HG03064 (cell line): ENCODE measurements around the gene NCKAP5.

Experiments used
- ATAC-seq: cut with Tn5 transposase; IDR thresholded peaks from one replicate; pipeline ENCODE4 v1.9.1; 2021; ENCODE audit warnings: low read depth; ENCODE audit not compliant: unreplicated experiment

NCKAP5 gene

DNA sequence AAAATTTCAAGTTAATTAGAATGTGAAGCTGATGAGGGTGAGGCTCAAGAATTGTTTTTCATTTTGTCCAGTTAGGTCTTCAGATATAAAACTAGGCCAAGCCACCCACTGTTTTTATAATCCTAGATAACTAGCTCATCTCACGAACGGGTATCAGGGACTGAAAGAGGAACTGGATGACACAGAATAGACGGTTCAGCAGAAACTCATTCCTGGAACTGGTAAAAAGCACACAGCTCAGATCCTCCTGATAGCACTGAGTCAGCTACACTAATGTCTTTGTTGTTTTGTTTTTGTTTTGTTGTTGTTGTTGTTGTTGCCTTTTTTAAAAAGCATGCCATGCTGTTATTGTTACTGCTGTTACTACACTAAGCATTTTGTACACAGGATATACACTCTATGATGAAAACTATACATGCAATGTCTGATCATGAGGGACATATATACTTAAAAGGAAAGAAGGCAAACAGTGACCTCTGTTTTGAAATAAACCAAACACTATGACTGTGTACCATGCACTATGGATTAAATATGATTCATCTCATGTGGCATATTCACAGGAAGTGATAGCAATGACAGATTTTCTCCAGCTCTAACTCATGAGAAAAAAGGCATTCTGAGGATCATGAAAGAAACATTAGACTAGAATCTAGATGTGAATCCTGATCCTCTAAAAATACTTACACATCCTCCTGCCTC lies 437.6 kb downstream of the NCKAP5 start:
- ATAC-seq: no peak

DNA sequence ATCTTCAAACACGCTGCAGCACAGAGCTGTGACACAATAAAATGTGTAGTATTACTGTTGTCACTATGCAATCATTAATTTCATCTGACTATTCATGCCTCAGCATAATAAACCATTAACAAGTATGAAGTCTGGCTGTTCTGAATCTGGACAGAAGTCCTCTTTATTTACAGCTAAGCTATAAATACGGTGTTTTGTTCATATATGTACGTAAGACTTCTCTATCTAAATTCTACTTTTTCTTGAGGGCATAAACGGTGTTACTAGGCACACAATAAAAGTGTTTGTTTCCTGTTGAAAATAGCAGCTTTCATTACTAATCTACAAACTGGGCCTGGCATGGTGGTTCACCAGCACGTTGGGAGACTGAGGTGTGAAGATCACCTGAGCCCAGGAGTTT lies 443.8 kb downstream of the NCKAP5 start:
- ATAC-seq: no peak

DNA sequence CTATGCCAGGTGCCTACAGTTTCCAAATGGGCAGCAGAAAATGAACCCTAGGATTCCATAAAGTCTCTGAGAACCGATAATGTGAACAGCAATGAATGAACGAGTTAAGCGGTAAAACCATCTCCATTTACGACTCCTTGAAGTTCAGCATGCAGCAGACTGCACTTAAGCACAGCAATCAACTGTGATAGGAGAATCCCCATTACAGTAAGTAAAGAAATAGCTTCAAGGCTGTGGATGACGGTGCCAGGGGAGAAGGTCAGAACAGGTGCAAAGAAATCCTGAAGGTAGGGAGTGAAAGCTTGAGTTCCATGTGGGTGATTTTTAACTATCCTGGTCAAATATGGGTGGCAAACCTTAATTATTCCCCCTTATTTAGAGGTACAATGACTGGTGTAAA lies 444.4 kb downstream of the NCKAP5 start:
- no peak for ATAC-seq

- no peak for ATAC-seq
Measured at GRCh38 chr2:133123393-133123792, 444.9 kb downstream of the NCKAP5 start.

DNA sequence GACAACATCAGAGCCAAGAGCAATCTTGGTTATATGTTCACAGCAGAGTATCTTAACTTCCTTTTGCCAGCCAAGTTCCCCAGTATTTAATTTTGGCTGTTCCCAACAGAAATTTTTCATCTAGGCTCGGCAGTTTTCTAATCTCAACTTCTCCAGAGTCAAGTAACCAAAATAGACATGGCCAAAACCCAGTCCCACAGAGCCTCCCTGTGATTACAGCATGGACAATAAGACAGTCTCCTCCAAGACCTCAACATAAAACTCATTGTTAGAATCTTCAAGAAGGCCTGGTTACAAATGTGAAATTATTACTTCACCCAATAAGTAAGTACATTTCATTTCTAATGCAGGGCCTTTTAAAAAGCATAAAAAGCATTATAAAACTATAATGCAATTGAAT lies 445.7 kb downstream of the NCKAP5 start:
- no peak for ATAC-seq

DNA sequence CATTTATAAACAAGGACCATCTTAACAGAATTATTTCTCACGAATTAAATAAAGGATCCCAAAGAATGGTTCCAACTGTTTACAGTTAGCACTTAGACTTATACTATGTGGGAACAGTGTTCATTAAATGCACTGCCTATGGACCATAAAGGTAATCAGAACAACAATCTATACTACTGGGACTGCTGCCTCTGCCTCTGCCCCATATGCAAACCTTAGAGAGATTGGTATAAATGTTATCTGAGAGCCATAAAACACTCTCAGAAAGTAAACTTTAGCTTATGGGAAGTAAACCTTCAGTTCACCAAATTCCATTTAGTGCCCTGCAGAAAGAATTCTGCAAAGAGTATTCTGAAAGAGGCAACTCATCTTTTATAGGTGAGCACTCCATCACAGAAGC lies 448.0 kb downstream of the NCKAP5 start:
- no peak for ATAC-seq

DNA sequence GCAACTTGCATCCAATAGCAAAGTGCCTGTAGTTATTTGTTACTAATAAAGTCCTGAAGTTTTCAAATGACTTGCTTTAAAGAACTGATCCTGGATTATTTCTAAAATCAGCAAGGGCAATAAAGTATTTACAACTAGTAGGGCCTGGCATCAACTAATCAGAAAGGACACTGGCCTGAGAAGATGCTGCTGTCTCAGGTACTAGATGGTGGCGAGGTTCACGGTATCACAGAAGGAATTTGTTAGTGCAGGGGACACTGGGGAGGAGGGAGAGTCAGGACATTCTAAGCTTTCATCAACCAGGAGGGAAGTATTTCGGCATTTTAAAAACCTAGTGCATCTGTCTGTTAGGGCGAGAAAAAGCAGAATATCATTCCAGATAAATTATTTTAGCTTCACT lies 458.1 kb downstream of the NCKAP5 start:
- ATAC-seq: no peak

- ATAC-seq: no peak
Measured at GRCh38 chr2:133109772-133110171, 458.5 kb downstream of the NCKAP5 start.

- no peak for ATAC-seq
Measured at GRCh38 chr2:133107058-133107815, 461.0 kb downstream of the NCKAP5 start.

DNA sequence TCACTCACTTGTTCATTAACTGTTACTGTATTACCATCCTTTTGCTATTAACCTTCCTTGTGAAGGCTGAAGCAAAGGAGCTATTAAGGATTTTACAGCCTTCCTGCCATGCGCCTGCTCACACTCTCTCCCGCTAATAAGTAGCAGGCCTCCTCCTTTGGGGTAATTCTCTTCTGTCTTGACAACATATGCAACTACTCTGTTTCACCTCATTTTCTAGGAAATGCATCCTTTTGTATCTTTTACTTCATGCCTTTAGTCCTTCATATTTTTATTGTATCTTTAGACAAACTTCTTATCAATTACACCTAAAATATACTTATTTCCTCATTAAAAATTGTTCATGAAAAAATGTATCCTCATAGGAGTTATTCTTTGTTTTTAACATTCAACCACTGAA lies 463.4 kb downstream of the NCKAP5 start:
- no peak for ATAC-seq

DNA sequence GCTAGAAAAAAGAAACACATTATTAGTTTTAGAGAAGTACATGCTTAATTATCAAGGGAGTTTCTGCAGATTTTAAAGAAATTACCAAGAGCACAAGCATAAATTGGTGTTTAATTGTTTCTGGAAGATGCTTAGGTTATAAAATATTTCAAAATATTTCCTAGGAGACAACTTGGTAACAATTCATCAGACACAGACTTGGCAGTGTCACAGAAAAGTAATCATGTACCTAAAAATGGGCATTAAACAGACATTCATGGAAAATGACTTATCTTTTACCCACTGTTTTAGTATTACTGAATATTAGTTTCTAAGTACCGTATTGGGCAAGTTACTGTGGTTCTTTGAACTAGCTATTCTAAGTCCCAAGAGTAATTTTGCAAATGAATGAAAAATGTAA lies 469.5 kb downstream of the NCKAP5 start:
- no peak for ATAC-seq

GRCh38 chr2:133097666-133098065 lies 470.6 kb downstream of the NCKAP5 start:
- no peak for ATAC-seq

GRCh38 chr2:133092571-133092970 lies 475.7 kb downstream of the NCKAP5 start:
- no peak for ATAC-seq

- no peak for ATAC-seq
Measured at GRCh38 chr2:133090358-133090757, 477.9 kb downstream of the NCKAP5 start.

DNA sequence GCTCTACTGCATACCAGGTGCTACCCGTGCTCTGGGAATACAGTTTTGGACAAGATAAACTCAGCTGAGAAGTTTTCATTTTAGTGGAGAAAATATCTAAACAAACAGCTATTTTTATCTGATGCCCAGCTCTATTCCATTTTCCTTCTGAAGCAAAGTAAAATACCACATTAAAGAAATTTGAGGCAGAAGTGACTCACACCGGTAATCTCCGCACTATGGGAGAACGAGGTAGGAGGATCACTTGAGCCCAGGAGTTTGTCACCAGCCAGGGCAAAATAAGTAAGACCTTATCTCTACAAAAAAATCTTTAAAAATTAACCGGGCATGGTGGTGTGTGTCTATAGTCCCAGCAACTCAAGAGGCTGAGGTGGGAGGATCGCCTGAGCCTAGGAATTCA lies 482.1 kb downstream of the NCKAP5 start:
- no peak for ATAC-seq

DNA sequence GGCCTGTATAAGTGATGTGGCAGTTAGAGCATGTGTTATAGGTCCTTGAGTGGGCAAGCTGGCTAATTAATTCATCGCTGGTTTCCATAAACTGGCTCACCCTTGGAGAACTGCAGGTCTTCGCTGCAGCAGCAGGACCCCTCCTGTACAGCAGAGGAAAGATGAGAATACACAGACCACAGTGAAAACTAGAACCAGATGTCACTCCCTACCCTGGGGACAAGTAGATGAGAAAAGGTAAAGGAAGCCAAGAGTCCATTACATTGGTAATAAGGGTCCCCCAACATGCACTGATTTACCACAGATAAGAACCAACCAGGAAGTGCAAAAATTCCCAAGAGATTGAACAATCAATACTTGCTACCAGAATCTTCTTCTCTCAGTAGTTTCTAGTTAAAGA lies 482.6 kb downstream of the NCKAP5 start:
- ATAC-seq: no peak

- no peak for ATAC-seq
Measured at GRCh38 chr2:133082034-133082433, 486.2 kb downstream of the NCKAP5 start.

- no peak for ATAC-seq
Measured at GRCh38 chr2:133080822-133081221, 487.4 kb downstream of the NCKAP5 start.

DNA sequence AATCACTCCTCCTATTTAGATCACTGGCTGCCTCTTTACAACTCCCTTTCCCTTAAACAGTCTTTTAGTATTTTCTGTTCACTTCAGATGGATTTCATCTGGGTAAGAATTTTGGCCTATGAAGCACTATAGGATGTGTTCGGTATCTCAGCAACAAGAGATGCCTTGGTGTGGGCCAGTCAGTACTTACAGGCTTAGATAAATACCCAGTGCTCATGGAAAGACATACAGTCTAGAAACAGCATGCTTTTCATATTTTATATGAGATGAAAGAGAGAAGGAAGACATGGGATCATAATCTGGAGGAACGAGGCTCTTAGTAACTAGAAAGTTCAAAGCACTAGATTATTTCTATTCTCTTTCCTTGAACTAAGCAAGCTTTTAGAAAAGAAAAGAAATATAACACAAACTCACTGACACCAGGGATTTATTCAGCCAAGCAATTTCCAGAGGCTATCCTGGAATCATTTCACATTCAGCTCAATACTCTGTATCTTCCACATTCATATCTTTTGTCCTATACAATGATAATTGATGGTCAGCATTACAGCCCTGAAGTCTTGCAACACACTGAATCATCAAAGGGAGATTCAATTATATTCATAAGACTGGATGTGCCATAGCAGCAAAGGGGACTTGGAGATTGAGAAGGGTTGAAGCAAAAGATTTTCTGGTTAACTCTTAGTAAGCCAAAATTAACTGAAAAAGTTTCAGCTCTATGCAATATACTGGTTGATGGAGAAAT lies 489.4 kb downstream of the NCKAP5 start:
- no peak for ATAC-seq

DNA sequence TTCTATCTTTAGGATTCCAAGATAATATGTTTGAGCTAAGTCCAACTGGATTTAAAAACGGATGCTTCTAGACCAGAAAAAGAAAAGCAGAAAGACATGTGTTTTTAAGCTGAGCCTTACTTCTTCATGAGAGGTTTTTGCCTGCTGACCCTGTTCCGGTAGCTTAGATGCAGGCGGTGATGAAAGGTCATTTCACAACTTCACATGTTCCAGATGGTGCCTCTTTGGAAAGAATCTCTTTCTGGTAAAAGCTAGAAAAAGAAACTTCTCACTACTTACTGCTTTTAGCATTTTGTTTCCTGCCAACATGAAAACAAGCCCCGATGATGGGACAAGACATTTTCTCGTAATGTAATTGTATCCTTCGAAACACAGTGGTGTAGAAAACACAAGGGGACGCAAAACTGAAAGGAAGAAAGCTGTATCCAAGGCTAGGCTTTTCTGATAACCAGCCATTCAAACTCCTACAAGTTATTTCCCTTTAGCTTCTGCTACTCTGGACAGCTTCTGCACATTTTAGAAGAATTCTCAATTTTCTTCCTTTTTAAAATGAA lies 490.9 kb downstream of the NCKAP5 start:
- no peak for ATAC-seq
